ENCODE data around the gene FUBP1. TPM values are rescaled to one million over a fixed set of nuclear protein-coding genes. Genes with fewer than 3 reads are reported as not detected.

FUBP1 gene
- total RNA-seq, 1 donor from 2014 or later = 128 TPM

DNA sequence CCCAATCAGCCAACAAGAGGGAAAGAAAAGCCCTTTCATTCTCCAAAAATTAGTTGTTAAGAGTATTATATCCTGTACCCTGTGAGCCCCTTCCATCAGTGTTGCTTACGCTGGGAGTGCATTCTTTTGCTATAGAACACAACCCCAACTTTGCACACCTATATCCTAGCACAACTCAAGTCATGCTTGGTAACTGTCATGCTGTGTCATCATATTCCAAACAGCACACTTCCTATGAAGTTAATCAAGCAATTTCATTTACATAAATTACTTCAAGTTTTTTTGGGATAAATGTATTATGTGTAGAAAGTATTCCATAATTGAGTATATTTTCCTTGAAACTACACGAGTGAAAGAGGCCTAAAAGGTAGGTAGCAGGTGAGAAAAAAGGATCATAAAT is 20.0 kb downstream of the FUBP1 start:
- H3K9me3 Mint-ChIP-seq (ENCODE audit: unreplicated experiment) = no peaks in the 10 kb centered on the region
- Histone ChIP-seq H2AFZ (ENCODE audit: low read depth, low read length) (no peak overlapping the region), H3K4me2 (ENCODE audit: low read length) (no peak overlapping the region), H3K36me3 (ENCODE audit: insufficient read depth, low read length) (peaks cover 96% of the 10 kb centered on the region), H3K4me3 (ENCODE audit: insufficient read depth, low read depth, low read length) (no peak overlapping the region), H3K79me2 (ENCODE audit: insufficient read depth, low read length) (peaks cover 92% of the 10 kb centered on the region), H3K4me1 (ENCODE audit: insufficient read depth, low read length) (no peaks in the 10 kb centered on the region), H3K27ac (ENCODE audit: low read depth, low read length) (no peak overlapping the region), H3K27me3 (ENCODE audit: insufficient read depth, low read length) (no peaks in the 10 kb centered on the region), H3K9me3 (ENCODE audit: insufficient read depth, low read depth, low read length) (no peaks in the 10 kb centered on the region), H4K20me1 (ENCODE audit: insufficient read depth, low read length) (peaks cover 57% of the 10 kb centered on the region), H3K9ac (ENCODE audit: low read length) (no peak overlapping the region)
- H3K27me3 Mint-ChIP-seq (ENCODE audit: low read depth, unreplicated experiment) = no peaks in the 10 kb centered on the region
- no peak overlapping the region for H3K27ac Mint-ChIP-seq (ENCODE audit: unreplicated experiment)
- peaks cover 13% of the 10 kb centered on the region for H3K4me1 Mint-ChIP-seq (ENCODE audit: low read depth, unreplicated experiment)
- TF ChIP-seq, protein P1, sequence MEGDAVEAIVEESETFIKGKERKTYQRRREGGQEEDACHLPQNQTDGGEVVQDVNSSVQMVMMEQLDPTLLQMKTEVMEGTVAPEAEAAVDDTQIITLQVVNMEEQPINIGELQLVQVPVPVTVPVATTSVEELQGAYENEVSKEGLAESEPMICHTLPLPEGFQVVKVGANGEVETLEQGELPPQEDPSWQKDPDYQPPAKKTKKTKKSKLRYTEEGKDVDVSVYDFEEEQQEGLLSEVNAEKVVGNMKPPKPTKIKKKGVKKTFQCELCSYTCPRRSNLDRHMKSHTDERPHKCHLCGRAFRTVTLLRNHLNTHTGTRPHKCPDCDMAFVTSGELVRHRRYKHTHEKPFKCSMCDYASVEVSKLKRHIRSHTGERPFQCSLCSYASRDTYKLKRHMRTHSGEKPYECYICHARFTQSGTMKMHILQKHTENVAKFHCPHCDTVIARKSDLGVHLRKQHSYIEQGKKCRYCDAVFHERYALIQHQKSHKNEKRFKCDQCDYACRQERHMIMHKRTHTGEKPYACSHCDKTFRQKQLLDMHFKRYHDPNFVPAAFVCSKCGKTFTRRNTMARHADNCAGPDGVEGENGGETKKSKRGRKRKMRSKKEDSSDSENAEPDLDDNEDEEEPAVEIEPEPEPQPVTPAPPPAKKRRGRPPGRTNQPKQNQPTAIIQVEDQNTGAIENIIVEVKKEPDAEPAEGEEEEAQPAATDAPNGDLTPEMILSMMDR (IDR thresholded peaks at IDR 0.05; ENCODE audit: insufficient read depth, low read depth, low read length) = no peak
- no peak for TF ChIP-seq EZH2 (IDR thresholded peaks at IDR 0.05; ENCODE audit: insufficient read depth, low read length)
- H3K36me3 Mint-ChIP-seq (ENCODE audit: low read depth, unreplicated experiment) = peaks cover 30% of the 10 kb centered on the region
- DNase-seq (ENCODE audit: low read depth) = no peak
- FAIRE-seq = no peak
- no peak overlapping the region for H3K4me3 Mint-ChIP-seq (ENCODE audit: unreplicated experiment)

DNA sequence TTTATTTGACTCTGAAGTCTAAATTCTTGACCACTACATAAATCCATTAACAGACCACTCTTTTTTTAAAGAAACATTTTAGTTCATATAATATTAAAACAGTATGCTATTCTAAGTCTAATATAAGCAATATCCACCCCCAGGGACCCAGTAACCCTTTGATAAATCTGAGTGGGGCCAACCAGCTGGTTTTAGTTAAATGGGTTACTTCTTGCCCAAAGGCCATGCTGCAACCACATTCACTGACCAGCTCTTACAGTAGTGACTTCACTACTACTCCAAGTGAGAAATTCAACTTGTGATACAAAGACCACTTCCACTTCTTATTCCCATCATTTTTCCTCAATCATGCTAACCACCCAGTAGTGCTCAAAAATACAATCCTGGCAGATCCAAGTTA is 20.5 kb downstream of the FUBP1 start:
- Histone ChIP-seq H3K36me3 (ENCODE audit: insufficient read depth, low read length) (peaks cover 93% of the 10 kb centered on the region), H2AFZ (ENCODE audit: low read depth, low read length) (no peak overlapping the region), H3K79me2 (ENCODE audit: insufficient read depth, low read length) (peaks cover 92% of the 10 kb centered on the region), H3K4me3 (ENCODE audit: insufficient read depth, low read depth, low read length) (no peak overlapping the region), H4K20me1 (ENCODE audit: insufficient read depth, low read length) (peaks cover 55% of the 10 kb centered on the region), H3K4me2 (ENCODE audit: low read length) (no peak overlapping the region), H3K27me3 (ENCODE audit: insufficient read depth, low read length) (no peaks in the 10 kb centered on the region), H3K4me1 (ENCODE audit: insufficient read depth, low read length) (no peaks in the 10 kb centered on the region), H3K9me3 (ENCODE audit: insufficient read depth, low read depth, low read length) (no peaks in the 10 kb centered on the region), H3K27ac (ENCODE audit: low read depth, low read length) (no peak overlapping the region), H3K9ac (ENCODE audit: low read length) (no peak overlapping the region)
- peaks cover 28% of the 10 kb centered on the region for H3K36me3 Mint-ChIP-seq (ENCODE audit: low read depth, unreplicated experiment)
- no peak overlapping the region for H3K27ac Mint-ChIP-seq (ENCODE audit: unreplicated experiment)
- FAIRE-seq (no peak), DNase-seq (ENCODE audit: low read depth) (no peak)
- TF ChIP-seq EZH2 (IDR thresholded peaks at IDR 0.05; ENCODE audit: insufficient read depth, low read length) = no peak
- TF ChIP-seq, protein P1 (IDR thresholded peaks at IDR 0.05; ENCODE audit: insufficient read depth, low read depth, low read length) = no peak
- no peaks in the 10 kb centered on the region for H3K27me3 Mint-ChIP-seq (ENCODE audit: low read depth, unreplicated experiment)
- H3K9me3 Mint-ChIP-seq (ENCODE audit: unreplicated experiment) = no peaks in the 10 kb centered on the region
- H3K4me3 Mint-ChIP-seq (ENCODE audit: unreplicated experiment) = no peak overlapping the region
- peaks cover 13% of the 10 kb centered on the region for H3K4me1 Mint-ChIP-seq (ENCODE audit: low read depth, unreplicated experiment)

DNA sequence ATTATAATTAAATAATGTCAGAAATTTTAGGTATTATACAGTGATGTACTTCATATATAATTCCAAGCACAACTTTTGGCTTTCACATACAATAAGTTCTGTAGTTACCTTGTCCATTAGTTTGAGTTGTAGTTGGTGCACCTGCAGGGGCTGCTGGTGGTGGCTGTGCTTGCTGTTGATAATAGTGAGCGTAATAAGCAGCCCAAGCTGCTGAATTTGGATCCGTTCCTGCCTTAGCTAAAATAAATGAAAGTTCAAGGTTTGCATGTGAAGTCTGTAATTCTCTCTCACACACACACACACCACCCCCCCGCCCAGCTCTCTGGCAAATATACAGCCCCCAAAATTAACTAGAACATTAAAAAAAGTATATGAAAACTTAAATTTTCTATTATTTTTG is 22.4 kb downstream of the FUBP1 start:
- no peaks in the 10 kb centered on the region for H3K9me3 Mint-ChIP-seq (ENCODE audit: unreplicated experiment)
- no peak overlapping the region for H3K4me3 ChIP-seq (ENCODE audit: insufficient read depth, low read depth, low read length)
- H3K27me3 Mint-ChIP-seq (ENCODE audit: low read depth, unreplicated experiment) = no peaks in the 10 kb centered on the region
- H3K36me3 Mint-ChIP-seq (ENCODE audit: low read depth, unreplicated experiment) = peaks cover 23% of the 10 kb centered on the region
- H4K20me1 ChIP-seq (ENCODE audit: insufficient read depth, low read length) = peaks cover 46% of the 10 kb centered on the region
- no peaks in the 10 kb centered on the region for H3K27me3 ChIP-seq (ENCODE audit: insufficient read depth, low read length)
- peaks cover 6% of the 10 kb centered on the region for H3K4me1 Mint-ChIP-seq (ENCODE audit: low read depth, unreplicated experiment)
- no peak overlapping the region for H3K4me3 Mint-ChIP-seq (ENCODE audit: unreplicated experiment)
- TF ChIP-seq, protein P1 (IDR thresholded peaks at IDR 0.05; ENCODE audit: insufficient read depth, low read depth, low read length) = no peak
- TF ChIP-seq EZH2 (IDR thresholded peaks at IDR 0.05; ENCODE audit: insufficient read depth, low read length) = no peak
- no peaks in the 10 kb centered on the region for H3K9me3 ChIP-seq (ENCODE audit: insufficient read depth, low read depth, low read length)
- no peak overlapping the region for H3K27ac ChIP-seq (ENCODE audit: low read depth, low read length)
- H2AFZ ChIP-seq (ENCODE audit: low read depth, low read length) = no peak overlapping the region
- no peak overlapping the region for H3K4me2 ChIP-seq (ENCODE audit: low read length)
- DNase-seq (ENCODE audit: low read depth) = no peak
- no peak overlapping the region for H3K9ac ChIP-seq (ENCODE audit: low read length)
- peaks cover 88% of the 10 kb centered on the region for H3K36me3 ChIP-seq (ENCODE audit: insufficient read depth, low read length)
- H3K4me1 ChIP-seq (ENCODE audit: insufficient read depth, low read length) = no peaks in the 10 kb centered on the region
- FAIRE-seq = no peak
- H3K27ac Mint-ChIP-seq (ENCODE audit: unreplicated experiment) = no peak overlapping the region
- H3K79me2 ChIP-seq (ENCODE audit: insufficient read depth, low read length) = peaks cover 91% of the 10 kb centered on the region
